ENCODE measurements around the gene GPR137C.
"Not testable (repeated sequence)": the region's sequence is repeated elsewhere in the genome, so short reads cannot be mapped to it uniquely, and the experiment has no call there.

GPR137C gene

GRCh38 chr14:52552063-52552988 lies at the start of gene GPR137C, which contains the start of gene TXNDC16:
GPR137C (plus strand) TSS chr14:52552836; CDS start chr14:52553148, 312 bp downstream.
TXNDC16 (minus strand) TSS chr14:52552505; CDS start chr14:52543557, 8,948 bp downstream.
- DNase-seq: peak; percentile 99

DNA sequence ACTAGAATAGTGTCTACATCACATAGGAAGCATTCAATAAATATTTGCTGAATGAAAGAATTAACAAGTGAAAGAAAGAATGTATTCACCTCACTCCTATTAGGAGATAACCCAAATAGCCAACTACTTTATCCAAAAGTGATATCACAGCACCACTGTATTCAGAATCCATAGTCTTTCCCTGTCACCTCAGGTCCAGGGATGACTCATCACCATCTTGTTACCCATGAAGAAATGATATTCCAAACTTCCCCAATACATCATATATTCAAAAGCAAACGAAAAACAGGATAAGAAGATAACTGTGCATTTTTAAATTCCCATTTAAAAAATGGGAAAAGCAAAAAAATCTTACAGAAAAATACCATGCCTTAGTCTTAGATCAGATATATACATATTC lies 39.4 kb upstream of the GPR137C start:
- DNase-seq: no peak

- DNase-seq: no peak
These were observed 38.4 kb upstream of the GPR137C start for GRCh38 chr14:52514046-52514811.

- no peak for DNase-seq
These were observed 30.6 kb upstream of the GPR137C start for GRCh38 chr14:52522033-52522432.

GRCh38 chr14:52522581-52523345 lies 29.9 kb upstream of the GPR137C start:
- no peak for DNase-seq

DNA sequence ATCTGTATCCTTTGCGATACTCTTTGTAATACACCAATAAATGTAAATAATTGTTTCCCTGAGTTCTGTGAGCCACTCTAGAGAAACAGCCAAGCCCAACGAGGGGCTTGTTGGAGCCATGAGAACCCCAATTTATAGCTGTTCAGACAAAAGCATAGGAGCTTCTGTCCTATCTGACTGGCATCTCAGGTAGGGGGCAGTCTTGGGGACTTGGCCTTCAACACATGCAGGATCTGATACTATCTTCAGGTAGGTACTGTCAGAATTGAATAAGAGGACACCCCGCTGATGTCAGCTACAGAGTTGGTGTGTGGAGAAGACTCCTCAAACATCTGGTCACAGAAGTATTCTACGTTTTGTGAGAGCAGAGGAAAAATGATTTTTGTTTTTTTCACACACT lies 25.6 kb upstream of the GPR137C start:
- DNase-seq: no peak

DNA sequence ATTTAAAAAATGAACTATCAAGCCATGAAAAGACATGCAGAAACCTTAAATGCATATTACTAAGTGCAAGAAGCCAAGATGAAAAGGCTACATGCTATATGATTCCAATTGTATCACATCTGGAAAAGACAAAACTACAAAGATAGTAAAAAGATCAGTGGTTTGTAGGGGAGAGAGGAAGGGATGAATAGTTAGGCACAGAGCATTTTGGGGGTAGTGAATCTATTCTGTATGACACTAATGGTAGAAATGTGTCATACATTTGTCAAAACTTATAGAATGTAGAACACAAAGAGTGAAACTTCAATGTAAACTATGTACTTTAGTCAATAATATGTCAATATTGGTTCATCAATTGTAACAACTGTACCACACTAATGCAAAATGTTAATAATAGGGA lies 21.2 kb upstream of the GPR137C start:
- no peak for DNase-seq

- no peak for DNase-seq
These were observed 16.4 kb upstream of the GPR137C start for GRCh38 chr14:52536269-52536668.

GRCh38 chr14:52538623-52539022 lies 14.0 kb upstream of the GPR137C start:
- DNase-seq: no peak

- no peak for DNase-seq
These were observed 6.9 kb upstream of the GPR137C start for GRCh38 chr14:52545584-52546317.

- DNase-seq: no peak
These were observed 6.3 kb upstream of the GPR137C start for GRCh38 chr14:52546318-52546670.

DNA sequence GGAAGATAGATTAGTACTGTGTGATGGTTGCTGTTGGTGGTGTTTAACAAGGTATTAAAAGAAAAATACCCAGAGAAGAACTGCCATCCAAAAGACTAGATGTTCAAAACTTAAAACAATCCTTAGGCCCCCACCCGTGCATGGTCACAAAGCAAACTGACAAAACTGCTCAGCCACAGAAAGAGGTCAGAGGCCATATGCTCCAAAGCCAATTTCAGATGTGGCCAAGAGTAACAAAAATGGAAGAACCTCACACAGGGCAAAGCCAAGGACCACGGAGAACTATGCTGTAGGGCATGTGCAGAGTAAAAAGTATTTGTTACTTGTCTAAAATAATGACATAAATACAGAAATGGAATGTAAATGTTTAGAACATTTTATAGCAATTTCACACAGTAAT lies 5.6 kb upstream of the GPR137C start:
- DNase-seq: no peak

DNA sequence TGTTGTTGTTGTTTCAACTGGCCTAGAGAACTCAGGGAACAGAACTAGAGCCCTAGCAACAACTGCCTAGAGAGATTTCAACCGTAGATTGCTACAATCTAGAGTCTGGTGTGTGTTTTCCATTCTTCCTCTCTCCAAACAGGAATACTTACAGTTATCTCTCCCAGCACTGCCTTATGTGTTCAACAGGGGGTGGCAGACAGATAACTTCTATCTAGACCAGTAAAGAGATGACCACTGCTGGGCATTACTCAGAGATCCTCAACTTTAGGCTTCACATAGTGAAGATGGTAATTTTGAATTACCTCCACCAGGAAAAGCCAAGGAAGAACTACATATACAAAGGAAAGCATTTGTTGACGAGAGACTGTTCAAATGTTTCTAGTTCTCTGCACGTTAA lies 5.1 kb upstream of the GPR137C start:
- DNase-seq: no peak

DNA sequence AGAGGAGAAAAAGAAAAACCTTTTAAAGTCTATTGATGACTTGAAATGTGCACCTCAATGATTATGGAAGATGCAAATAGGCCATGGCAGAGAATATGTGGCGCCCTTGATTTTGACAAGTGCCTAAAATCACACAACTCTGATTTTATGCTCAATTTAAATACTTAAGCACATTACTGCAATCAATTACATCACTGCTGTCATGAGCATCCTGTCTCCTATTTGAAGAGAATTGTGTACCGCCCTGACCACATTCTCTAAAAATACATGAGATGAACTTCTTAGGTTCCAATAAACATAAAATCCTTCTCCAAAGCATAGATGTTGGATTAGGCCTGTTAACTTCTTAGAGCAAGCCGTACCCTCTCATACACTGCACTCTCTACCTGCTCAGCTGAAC lies 2.0 kb upstream of the GPR137C start:
- DNase-seq: no peak

GRCh38 chr14:52551205-52551604 lies 1.4 kb upstream of the GPR137C start:
- no peak for DNase-seq

- no peak for DNase-seq
These were observed 957 bp upstream of the GPR137C start for GRCh38 chr14:52551696-52552062.

GRCh38 chr14:52553002-52553670 lies 500 bp downstream of the GPR137C start:
- no peak for DNase-seq

- no peak for DNase-seq
These were observed 1.3 kb downstream of the GPR137C start for GRCh38 chr14:52553671-52554575.

GRCh38 chr14:52558688-52559087 lies 6.1 kb downstream of the GPR137C start:
- no peak for DNase-seq

DNA sequence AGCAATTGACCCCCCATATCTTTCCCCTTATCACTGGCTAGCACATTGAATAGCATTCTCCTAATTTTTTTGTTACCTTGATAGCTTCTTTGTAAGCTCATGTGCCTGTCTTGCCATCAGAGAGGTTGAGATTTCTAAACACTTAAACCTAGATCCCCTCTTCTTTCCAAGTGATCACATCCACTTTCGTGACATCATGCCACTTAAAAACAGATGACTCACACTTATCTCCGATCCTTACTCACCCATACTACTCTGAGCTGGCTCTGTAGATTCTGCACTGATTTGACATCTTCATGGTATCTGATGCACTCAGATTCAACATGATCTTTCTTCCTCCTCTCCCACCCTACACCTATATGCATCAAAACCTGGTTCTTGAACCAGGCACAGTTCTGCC lies 10.5 kb downstream of the GPR137C start:
- no peak for DNase-seq

DNA sequence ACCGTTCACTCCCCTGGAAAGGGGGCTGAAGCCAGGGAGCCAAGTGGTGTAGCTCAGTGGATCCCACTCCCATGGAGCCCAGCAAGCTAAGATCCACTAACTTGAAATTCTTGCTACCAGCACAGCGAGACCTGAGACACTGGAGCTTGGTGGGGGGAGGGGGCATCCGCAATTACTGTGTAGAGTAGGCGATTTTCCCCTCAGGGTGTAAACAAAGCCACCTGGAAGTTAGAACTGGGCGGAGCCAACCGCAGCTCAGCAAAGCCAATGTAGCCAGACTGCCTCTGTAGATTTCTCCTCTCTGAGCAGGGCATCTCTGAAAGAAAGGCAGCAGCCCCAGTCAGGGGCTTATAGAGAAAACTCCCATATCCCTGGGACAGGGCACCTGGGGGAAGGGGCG lies 15.8 kb downstream of the GPR137C start:
- DNase-seq: not testable (repeated sequence)

Data from NK-92 treated with Interleukin-12 subunit alpha and Interleukin-12 subunit beta, amount 100 ng/mL, for 24 hours (cell line).